ENCODE data around the gene EYA4.

The EYA4 gene

GRCh38 chr6:133431031-133431430 lies 189.9 kb downstream of the EYA4 start:
- CTCF ChIA-PET = no interaction called here
- no peak overlapping the region for H3K27ac ChIP-seq (ENCODE audit: extremely low read depth, low read depth, low read length)
- no peak for TF ChIP-seq ZNF280D (tag by site-specific recombination; IDR thresholded peaks at IDR 0.05)
- no peak for TF ChIP-seq ZNF626 (tag by site-specific recombination; IDR thresholded peaks at IDR 0.05)
- TF ChIP-seq ZNF548 (tag by site-specific recombination; IDR thresholded peaks at IDR 0.05) = no peak
- no peak for TF ChIP-seq ZNF558 (tag by site-specific recombination; IDR thresholded peaks at IDR 0.05)
- no peak for TF ChIP-seq ZSCAN5A (tag by site-specific recombination; IDR thresholded peaks at IDR 0.05)
- TF ChIP-seq MEIS1 (CRISPR knock-in tag; IDR thresholded peaks at IDR 0.05; ENCODE audit: borderline replicate concordance) = no peak
- no peak for TF ChIP-seq TCF7L2 (IDR thresholded peaks at IDR 0.05; ENCODE audit: borderline replicate concordance, low read depth, low read length)
- TF ChIP-seq ZXDB (tag by site-specific recombination; IDR thresholded peaks at IDR 0.05) = no peak
- no peak for TF ChIP-seq ZNF2 (tag by site-specific recombination; IDR thresholded peaks at IDR 0.05)
- no peak for TF ChIP-seq ZNF311 (tag by site-specific recombination; IDR thresholded peaks at IDR 0.05; ENCODE audit: borderline replicate concordance)
- TF ChIP-seq ZNF76 (tag by site-specific recombination; IDR thresholded peaks at IDR 0.05; ENCODE audit: borderline replicate concordance, low read depth) = no peak
- TF ChIP-seq ZBTB10 (tag by site-specific recombination; IDR thresholded peaks at IDR 0.05) = no peak
- TF ChIP-seq ZNF596 (tag by site-specific recombination; IDR thresholded peaks at IDR 0.05) = no peak
- no peak for TF ChIP-seq REST (tag by site-specific recombination; IDR thresholded peaks at IDR 0.05)
- TF ChIP-seq ZNF398 (tag by site-specific recombination; IDR thresholded peaks at IDR 0.05) = no peak
- no peak for TF ChIP-seq GLIS1 (tag by site-specific recombination; IDR thresholded peaks at IDR 0.05)
- no peak for TF ChIP-seq BCL6B (tag by site-specific recombination; IDR thresholded peaks at IDR 0.05)
- no peak for TF ChIP-seq MZF1 (tag by site-specific recombination; IDR thresholded peaks at IDR 0.05; ENCODE audit: borderline replicate concordance)
- peaks cover 15% of the 10 kb centered on the region for H3K4me1 ChIP-seq (ENCODE audit: control insufficient read depth, insufficient read depth, low read length)
- POLR2A ChIA-PET = no interaction called here
- no peaks in the 10 kb centered on the region for H3K9me3 ChIP-seq (ENCODE audit: control insufficient read depth, insufficient read depth, low read depth, low read length)
- H3K4me3 ChIP-seq (ENCODE audit: low read depth, low read length) = no peak overlapping the region
- H3K36me3 ChIP-seq (ENCODE audit: control insufficient read depth in 2 of 2, insufficient read depth in 1 of 2, low read length in 2 of 2) = no peaks in the 10 kb centered on the region
